Activated naive CD8-positive, alpha-beta T cell treated with anti-CD3 and anti-CD28 coated beads, Interleukin-2, amount 10 ng/mL, durations not matched to agents 7 days and 5 days (primary cell): Measurements from ENCODE around the gene PRCC. TPM values are rescaled to one million over a fixed set of nuclear protein-coding genes. Genes with fewer than 3 reads are reported as not detected.

Experiments
- ATAC-seq: fragments of 150-1000 bp; cut with Tn5 transposase; one replicate; pipeline ENCODE4 v1.10.0; 2021; ENCODE audit warnings: low read depth, moderate library complexity
- POLR2A ChIA-PET: fragments of 350-600 bp; sonication (Branson Sonifier 250); formaldehyde crosslinking; loops from one replicate; lab custom pipeline; 2021; ENCODE audit warnings: antibody characterized with exemption; lab: Charles Lee
- DNase-seq: peaks from one replicate; pipeline ENCODE4 v3.0.0; 2021
- H3K27ac Mint-ChIP-seq: one replicate; pipeline ENCODE4 v1.8.0; 2022; ENCODE audit warnings: mild to moderate bottlenecking, mixed read lengths
- H3K27me3 Mint-ChIP-seq: one replicate; pipeline ENCODE4 v1.8.0; 2022; ENCODE audit warnings: mild to moderate bottlenecking, moderate library complexity, mixed read lengths
- H3K36me3 Mint-ChIP-seq: one replicate; pipeline ENCODE4 v1.8.0; 2021; ENCODE audit warnings: mild to moderate bottlenecking, mixed read lengths
- H3K4me1 Mint-ChIP-seq: one replicate; pipeline ENCODE4 v1.8.0; 2021; ENCODE audit warnings: mixed read lengths
- H3K4me3 Mint-ChIP-seq: one replicate; pipeline ENCODE4 v1.8.0; 2022; ENCODE audit warnings: mild to moderate bottlenecking, moderate library complexity, mixed read lengths
- H3K9me3 Mint-ChIP-seq: one replicate; pipeline ENCODE4 v1.8.0; 2021; ENCODE audit warnings: mixed read lengths
- total RNA-seq, 2 experiments: library from RNA; stranded (reverse); gene quantifications; one replicate each; pipeline ENCODE4 v1.2.3, GENCODE V29; 2021

Gene PRCC
- total RNA-seq, 2 experiments from 2014 or later: 65.7 to 76.0 TPM

DNA sequence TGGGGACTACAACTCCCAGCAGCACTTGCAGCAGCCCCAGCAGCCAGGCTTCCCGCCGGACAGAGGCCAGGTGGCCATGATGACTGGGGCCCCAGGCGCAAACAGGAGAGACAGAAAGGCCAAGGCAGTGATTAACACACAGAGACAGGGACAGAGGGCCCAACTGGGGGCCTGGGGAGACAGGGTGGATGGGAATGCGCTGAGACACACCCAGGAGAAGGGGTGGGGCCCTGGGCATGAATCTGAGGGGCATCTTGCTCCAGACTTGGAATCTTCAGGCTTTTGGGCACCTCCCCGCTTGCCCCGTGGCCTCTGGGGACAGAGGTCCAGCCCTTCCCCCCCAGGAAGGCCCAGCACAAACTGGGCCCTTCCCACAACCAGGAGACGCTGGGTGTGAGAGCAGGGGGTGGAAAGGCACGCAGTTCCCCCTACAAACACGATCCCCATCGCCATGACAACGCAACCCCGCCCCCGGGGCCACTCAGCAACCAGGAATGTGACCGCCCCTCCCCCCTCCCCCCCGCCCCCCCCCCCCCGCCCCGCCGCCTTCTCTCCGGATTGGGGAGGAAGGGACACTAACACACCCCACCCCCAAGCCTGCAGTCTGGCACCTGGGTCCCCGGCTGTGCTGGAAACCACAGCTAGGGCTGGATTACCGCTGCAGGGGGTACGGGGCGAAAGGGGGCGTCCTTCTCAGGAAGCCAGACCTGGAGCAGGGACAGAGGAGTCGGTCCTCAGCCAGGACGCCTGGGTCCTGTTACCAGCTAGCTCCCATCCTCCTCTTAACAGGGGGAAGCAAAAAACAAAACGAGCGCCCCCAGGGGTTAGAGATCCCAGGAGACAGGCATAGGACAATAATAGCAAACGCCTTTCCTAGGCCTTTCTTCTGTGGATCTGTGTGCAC is 20.4 kb upstream of the PRCC start:
- POLR2A ChIA-PET: interaction anchor here (0.6 to 2.9 kb wide), 6 partner anchors 19 to 1497 kb away, joined by 3 to 15 read pairs (median 4); partner anchors contain the start of genes ISG20L2, METTL25B and PRCC
- Mint-ChIP-seq H3K27me3 (no peaks in the 10 kb centered on the region), H3K4me3 (peak overlapping the region; percentile 99), H3K9me3 (no peaks in the 10 kb centered on the region), H3K36me3 (peaks cover 31% of the 10 kb centered on the region), H3K27ac (peak overlapping the region; percentile 93), H3K4me1 (peaks cover 50% of the 10 kb centered on the region)
- DNase-seq (peak; percentile 59), ATAC-seq (no peak)

DNA sequence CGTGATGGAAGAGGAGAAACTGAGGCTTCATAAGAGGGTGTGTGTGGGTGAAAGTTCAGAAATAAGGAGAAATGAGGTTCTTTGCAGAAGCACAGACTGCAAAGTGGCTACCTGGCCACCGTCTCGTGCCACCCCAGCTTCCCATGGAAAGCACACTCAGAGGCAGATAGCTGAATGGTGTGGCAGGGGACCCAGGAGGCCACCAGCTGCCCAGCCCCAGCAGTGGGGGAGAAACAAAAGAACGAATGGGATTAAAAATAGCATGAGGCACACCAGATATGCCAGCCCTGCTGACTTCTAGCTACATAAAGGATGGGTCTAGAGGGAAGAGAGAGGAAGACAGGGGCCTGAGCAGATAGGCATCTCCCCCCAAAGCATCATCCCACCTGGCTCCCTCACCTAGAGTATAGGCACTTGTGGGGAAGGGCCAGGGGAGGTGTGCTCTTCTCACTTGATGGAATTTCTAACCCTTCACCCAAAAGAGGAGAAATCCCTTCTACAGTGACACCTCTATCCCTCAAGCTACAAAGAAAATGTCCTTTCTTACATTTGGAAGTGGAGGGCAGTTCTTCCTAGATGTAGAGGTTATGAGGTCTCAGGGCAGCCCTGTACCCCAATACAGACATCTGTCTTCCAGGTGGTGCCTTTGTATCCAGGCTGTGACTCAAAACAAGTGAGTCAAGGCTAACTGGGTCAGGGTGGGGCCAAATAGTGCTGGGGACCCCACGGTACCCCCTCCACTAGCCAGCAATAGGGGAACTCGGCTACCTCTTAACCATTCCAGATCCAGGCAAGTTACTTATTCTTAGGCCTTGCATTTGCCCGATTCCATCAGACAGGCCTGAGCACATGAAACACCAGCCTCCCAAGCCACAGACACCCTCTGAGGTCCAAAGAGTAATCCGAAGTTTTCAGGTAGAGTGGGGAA is 19.3 kb upstream of the PRCC start:
- Mint-ChIP-seq H3K36me3 (peaks cover 26% of the 10 kb centered on the region), H3K27me3 (no peaks in the 10 kb centered on the region)

DNA sequence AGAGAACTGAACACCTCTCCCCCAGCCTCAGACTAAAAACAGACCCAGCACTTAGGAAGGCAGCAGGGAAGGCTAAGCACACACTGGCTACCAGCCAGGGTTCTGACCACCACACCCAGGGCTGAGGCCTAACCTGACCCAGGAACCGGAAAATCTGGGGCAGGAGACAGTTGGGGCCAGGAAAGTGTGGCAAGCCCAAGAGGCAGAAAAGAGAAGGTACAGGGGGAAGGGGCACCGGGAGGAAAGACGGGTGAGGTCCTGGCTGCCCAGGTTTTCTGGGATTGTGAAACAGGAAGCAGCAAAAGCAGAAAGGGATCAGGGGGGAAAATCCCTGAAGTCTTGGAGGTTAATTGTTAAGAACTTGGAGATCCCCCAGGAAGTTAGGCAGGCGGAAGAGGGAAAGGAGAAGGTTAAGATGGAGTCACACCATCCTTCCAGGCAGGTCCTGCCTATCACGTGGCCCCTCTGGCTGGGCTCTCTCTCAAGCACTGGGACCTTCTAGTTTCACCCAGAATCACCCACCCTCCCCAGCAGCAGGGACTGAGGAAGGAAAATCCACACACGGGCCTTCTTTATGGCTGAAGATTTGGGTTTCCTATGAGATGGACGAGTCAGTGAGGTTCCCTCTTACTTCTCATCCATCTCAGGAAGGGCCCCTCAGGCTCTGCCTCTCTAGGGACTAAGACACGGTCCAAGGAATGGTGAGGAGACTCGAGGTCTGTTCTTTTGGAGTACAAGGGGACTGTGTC is 18.5 kb upstream of the PRCC start:
- H3K36me3 Mint-ChIP-seq: peaks cover 20% of the 10 kb centered on the region
- H3K27me3 Mint-ChIP-seq: no peaks in the 10 kb centered on the region
- H3K4me1 Mint-ChIP-seq: peaks cover 54% of the 10 kb centered on the region
- no peak for DNase-seq
- POLR2A ChIA-PET: interaction anchor here (2.9 to 5.7 kb wide), 2 partner anchors 17 to 20 kb away, joined by 15 to 67 read pairs; partner anchors contain the start of genes ISG20L2, METTL25B and PRCC
- peak overlapping the region; percentile 99 for H3K4me3 Mint-ChIP-seq
- peak overlapping the region; percentile 93 for H3K27ac Mint-ChIP-seq
- H3K9me3 Mint-ChIP-seq: no peaks in the 10 kb centered on the region
- ATAC-seq: no peak

More for the DNA sequence above, 19.3 kb upstream of the PRCC start:
- ATAC-seq (no peak), DNase-seq (no peak)
- Mint-ChIP-seq H3K4me3 (peak overlapping the region; percentile 99), H3K9me3 (no peaks in the 10 kb centered on the region), H3K27ac (peak overlapping the region; percentile 93), H3K4me1 (peaks cover 51% of the 10 kb centered on the region)
- POLR2A ChIA-PET: interaction anchor here (0.6 to 2.9 kb wide), 5 partner anchors 19 to 1498 kb away, joined by 3 to 15 read pairs (median 4); partner anchors contain the start of genes ISG20L2, METTL25B and PRCC

DNA sequence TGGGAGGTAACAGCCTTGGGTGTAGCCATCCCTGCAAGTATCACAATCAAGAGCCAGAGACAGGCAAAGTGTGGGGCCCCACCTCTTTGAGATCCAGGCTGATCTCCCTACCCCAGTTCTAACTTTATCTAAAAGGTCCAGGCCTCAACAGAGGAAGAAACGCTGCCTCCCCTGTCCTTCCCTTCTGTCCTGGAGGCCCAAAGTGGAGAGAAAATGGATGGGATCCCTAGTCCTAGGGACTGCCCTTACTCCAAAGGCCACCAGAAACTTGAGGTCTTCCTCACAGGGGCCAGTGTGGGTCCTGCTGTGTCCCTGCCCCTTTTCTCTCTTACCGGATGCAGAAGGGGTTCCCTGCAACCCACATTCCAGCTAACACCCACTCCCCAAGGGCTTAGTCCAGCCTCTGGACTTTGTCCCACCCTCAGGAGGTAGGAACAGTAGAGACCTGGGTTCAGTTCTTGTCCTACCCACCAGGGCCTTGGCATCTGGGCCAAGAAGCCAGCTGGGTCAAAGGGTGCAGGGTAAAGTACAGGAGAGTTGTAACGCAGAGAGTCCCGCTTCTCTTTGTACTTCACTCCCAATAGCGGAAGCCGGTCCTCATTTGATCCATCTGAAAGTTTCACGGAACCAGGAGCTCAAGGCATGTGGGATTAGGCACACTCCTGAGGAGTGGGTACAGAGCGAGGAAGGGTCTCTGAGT is 17.8 kb upstream of the PRCC start:
- no peak for DNase-seq
- H3K36me3 Mint-ChIP-seq: peaks cover 21% of the 10 kb centered on the region
- H3K4me3 Mint-ChIP-seq: peak overlapping the region; percentile 99
- ATAC-seq: no peak
- POLR2A ChIA-PET: interaction anchor here (0.6 to 5.7 kb wide), 4 partner anchors 8 to 844 kb away, joined by 3 to 69 read pairs (median 36); partner anchors contain the start of genes MRPL24, NTRK1 and PRCC
- H3K27me3 Mint-ChIP-seq: no peaks in the 10 kb centered on the region
- peak overlapping the region; percentile 93 for H3K27ac Mint-ChIP-seq
- peaks cover 54% of the 10 kb centered on the region for H3K4me1 Mint-ChIP-seq
- H3K9me3 Mint-ChIP-seq: no peaks in the 10 kb centered on the region

DNA sequence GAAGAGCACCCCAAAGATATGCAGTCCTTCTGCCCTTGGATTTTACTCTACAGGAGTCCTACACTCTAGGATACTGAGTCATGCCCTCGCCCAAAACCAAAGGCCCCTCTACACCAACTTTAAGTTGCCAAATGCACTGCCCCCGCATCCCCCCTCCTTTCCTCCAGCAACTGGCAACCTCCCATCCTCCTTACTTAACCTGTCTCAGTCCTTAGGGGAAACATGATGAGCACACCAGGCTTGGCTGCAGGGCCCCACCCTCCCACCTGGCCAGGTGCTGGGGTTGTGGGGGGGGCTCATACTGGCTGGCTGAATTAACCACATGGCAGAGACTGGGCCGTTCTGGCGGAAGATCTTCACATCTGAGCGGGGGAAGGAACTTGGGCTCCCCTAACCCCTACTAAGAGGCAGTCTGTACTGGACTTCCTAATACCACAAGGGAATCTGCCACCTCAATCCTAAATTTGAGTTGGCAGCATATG is 17.1 kb upstream of the PRCC start:
- DNase-seq: peak; percentile 47
- POLR2A ChIA-PET: interaction anchor here (0.6 to 5.7 kb wide), 5 partner anchors 9 to 844 kb away, joined by 3 to 69 read pairs (median 67); partner anchors contain the start of genes ISG20L2, METTL25B, MRPL24 and NTRK1
- peak overlapping the region; percentile 93 for H3K27ac Mint-ChIP-seq
- no peaks in the 10 kb centered on the region for H3K27me3 Mint-ChIP-seq
- peaks cover 51% of the 10 kb centered on the region for H3K4me1 Mint-ChIP-seq
- peak overlapping the region; percentile 99 for H3K4me3 Mint-ChIP-seq
- no peaks in the 10 kb centered on the region for H3K9me3 Mint-ChIP-seq
- peaks cover 23% of the 10 kb centered on the region for H3K36me3 Mint-ChIP-seq
- no peak for ATAC-seq

DNA sequence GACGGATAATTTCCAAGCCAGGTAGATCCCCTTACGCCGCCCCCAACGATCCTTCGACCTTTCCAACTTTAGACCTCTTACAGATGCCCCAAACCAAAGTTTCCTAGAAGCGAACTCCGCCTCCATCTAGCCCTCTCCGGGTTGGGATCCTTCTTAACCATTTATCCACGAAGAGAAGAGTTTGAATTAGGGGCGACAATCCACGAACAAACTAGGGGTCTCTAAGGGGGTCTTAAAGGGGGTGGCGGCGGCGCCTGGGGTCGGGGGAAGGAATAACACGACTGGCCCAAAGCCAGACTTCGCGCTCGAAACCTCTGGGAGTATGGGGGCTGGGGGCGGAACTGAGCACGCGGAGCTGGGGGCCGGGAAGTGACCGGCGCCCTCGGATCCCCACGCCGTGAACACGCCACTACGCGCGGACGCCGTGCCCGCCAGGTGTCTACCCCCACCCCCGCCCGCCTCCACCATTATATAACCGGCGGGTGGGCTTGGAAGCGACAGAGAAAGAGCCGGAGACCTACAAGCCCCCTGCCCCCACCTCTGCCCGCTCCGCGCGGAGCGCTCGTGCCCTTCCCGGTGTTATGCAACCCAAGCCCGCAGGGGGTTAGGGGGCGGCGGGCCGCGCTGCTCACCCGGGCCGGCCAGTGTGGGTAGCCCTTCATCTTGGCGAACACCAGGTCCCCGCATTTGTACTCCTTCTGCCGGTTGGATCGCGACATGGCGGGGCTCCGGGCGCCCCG is 16.5 kb upstream of the PRCC start:
- Mint-ChIP-seq H3K9me3 (no peaks in the 10 kb centered on the region), H3K4me3 (peak overlapping the region; percentile 99), H3K4me1 (peaks cover 44% of the 10 kb centered on the region), H3K27me3 (no peaks in the 10 kb centered on the region), H3K36me3 (peaks cover 19% of the 10 kb centered on the region), H3K27ac (peak overlapping the region; percentile 93)
- POLR2A ChIA-PET: interaction anchor here (0.6 to 5.7 kb wide), 9 partner anchors 9 to 189 kb away, joined by 3 to 69 read pairs (median 6); partner anchors contain the start of genes ISG20L2, METTL25B, MRPL24 and NTRK1
- peak; percentile 69 for DNase-seq
- ATAC-seq: peak; percentile 21

DNA sequence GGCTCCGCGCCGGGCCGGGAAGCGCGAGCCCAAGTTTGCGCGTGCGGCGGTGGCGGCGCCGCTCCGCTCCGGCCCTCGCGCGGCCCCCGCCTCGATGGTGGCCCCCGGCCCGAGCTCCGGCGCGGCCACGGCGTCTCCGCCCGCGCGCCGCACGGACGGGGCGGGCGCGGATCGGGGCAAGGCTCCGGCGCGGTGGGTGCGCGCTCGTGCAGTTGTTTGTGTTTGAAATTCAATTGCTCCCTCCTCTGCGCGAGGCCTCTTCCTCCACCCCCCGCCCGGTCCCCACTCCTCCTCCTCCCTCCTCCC is 15.9 kb upstream of the PRCC start, which contains the start of gene HDGF:
HDGF (minus strand) TSS at position 225 of the 306 bp plus-strand sequence. CDS start 246 bp downstream, outside the sequence.
- no peak for ATAC-seq
- DNase-seq: no peak

DNA sequence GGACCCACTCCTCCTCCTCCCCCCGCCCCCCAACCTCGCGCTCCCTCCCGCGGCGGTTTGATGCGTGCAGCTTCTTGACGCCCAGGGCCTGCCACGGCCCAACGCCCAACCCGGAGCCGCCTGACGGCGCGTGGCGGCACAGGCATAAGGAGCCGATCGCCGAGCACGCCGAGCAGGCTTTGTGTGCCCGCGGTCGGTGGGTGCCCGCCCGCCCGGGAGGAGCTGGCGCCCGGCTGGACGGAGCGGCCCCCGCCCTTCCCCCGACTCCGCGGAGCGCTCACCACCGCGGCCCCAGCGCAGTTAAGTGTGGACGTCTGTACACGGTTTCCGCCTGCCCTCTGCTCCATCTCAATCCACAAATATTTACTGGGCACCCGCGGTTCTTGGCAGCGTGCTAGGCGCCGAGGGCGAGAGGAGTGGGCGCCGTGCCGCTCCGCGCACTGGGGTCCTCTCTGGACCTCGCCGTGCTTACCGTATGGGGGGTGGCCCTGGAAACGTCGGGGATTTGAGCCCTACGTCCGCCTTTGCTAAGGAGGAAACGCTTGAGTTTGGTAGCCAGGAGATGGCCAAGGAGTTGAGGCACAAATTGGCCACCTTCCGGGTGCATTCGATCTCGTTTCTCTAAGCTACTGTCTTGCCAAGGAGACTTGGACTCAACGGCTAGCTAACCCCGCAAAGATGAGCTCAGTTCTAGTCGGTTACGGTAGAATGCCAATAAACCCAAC is 15.4 kb upstream of the PRCC start:
- POLR2A ChIA-PET: interaction anchor here (0.6 to 5.7 kb wide), 15 partner anchors 9 to 299 kb away, joined by 3 to 69 read pairs (median 5); partner anchors contain the start of genes ISG20L2, METTL25B, MRPL24 and PRCC
- Mint-ChIP-seq H3K27ac (peak overlapping the region; percentile 92), H3K4me1 (peaks cover 39% of the 10 kb centered on the region), H3K4me3 (peak overlapping the region; percentile 91), H3K9me3 (no peaks in the 10 kb centered on the region), H3K36me3 (peaks cover 19% of the 10 kb centered on the region), H3K27me3 (no peaks in the 10 kb centered on the region)
- DNase-seq (peak; percentile 93), ATAC-seq (peak; percentile 84)

More for the DNA sequence above, 15.9 kb upstream of the PRCC start, which contains the start of gene HDGF:
- Mint-ChIP-seq H3K27ac (peak within 1 kb of the TSS; percentile 93), H3K4me3 (peak within 1 kb of the TSS; percentile 99), H3K4me1 (peaks cover 41% of the 10 kb centered on the region), H3K27me3 (no peaks in the 10 kb centered on the region), H3K36me3 (peaks cover 19% of the 10 kb centered on the region), H3K9me3 (no peaks in the 10 kb centered on the region)
- POLR2A ChIA-PET: interaction anchor here (0.6 to 5.7 kb wide), 14 partner anchors 9 to 298 kb away, joined by 3 to 69 read pairs (median 5); partner anchors contain the start of genes ISG20L2, METTL25B, MRPL24 and NTRK1

DNA sequence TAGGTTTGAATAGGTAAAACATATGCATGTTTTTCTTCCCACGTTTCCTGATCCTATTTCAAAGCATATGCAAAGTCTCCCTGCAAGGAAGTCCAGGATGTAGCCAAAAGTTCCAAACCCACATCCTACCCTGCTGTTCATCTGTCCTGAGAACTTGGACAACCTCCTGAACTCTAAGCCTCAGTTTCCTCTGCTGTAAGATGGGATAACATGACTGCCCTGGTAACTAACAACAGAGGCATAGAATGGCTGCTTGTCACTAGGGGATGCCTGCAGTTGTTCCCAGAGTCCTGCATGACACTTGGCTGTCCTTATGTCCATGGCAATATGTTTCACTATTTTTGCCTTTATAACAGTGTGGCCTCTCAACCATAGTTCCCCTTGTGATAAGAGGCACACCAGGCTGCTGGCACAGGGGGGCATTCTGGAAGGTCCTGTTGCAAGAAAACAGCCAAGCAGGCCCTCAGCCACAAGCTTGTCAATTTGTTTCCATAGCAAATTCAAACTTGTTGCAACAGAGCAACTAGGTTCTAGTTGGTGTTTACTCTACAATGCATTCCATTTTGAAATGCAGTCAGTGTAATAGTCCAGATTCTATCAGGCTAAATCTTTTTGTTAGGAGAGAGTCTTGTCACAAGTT is 14.4 kb upstream of the PRCC start:
- Mint-ChIP-seq H3K4me3 (peak overlapping the region; percentile 91), H3K36me3 (peaks cover 19% of the 10 kb centered on the region), H3K9me3 (no peaks in the 10 kb centered on the region), H3K4me1 (peaks cover 33% of the 10 kb centered on the region), H3K27me3 (no peaks in the 10 kb centered on the region), H3K27ac (peak overlapping the region; percentile 92)
- POLR2A ChIA-PET: interaction anchor here (1.0 to 5.7 kb wide), 7 partner anchors 8 to 109 kb away, joined by 3 to 69 read pairs (median 6); partner anchors contain the start of genes ISG20L2, METTL25B, MRPL24 and PRCC
- ATAC-seq: no peak
- DNase-seq: no peak

DNA sequence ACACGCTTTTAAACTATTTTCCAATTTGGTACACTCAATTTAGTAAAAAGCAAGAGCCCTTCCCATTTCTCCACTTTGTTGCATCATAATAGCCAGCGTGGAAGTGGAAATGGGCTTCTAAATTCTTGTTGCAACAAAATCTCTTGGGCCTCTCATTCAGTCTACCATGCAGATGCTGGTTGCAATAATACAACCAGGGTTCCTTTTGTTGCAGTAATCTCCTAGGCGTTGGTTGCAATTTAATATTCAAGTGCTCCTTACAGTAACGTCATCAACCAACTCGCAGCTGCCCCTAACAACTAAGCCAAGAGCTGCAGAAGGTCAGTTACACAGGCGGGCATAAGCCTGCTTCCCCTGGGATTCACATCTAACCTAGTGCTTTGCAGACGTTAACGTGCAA is 13.1 kb upstream of the PRCC start:
- Mint-ChIP-seq H3K36me3 (peaks cover 11% of the 10 kb centered on the region), H3K27me3 (no peaks in the 10 kb centered on the region), H3K27ac (no peak overlapping the region), H3K9me3 (no peaks in the 10 kb centered on the region), H3K4me3 (no peak overlapping the region), H3K4me1 (peaks cover 24% of the 10 kb centered on the region)
- POLR2A ChIA-PET: interaction anchor here (1.4 to 5.7 kb wide), 2 partner anchors 11 to 26 kb away, joined by 4 to 67 read pairs; partner anchors contain the start of genes ISG20L2, METTL25B and PRCC
- DNase-seq (no peak), ATAC-seq (no peak)
